NCI-H128 (cell line): ENCODE measurements around the gene JPT2.

Source experiments
- DNase-seq: peaks from one replicate; lab custom pipeline; 2025; ENCODE audit not compliant: unreplicated experiment; lab: John Stamatoyannopoulos, UW

Gene JPT2

GRCh38 chr16:1651094-1651973 is 26.7 kb upstream of the JPT2 start:
- no peak for DNase-seq

DNA sequence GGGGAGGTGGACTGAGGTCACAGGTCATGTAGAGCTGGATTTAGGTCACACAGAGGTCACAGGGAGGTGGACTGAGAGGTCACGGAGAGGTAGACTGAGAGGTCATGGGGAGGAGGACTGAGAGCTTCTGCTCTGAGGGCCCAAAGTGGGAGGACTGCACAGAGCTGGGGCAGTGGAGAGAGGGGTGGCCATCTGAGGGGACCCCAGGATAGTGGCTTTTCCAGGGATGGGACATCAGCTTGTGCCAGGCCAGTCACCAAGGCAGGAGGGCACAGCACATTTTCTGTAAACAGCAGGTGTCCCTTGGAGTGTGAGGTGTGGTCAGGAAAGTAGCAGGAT is 26.1 kb upstream of the JPT2 start:
- DNase-seq, result no peak

DNA sequence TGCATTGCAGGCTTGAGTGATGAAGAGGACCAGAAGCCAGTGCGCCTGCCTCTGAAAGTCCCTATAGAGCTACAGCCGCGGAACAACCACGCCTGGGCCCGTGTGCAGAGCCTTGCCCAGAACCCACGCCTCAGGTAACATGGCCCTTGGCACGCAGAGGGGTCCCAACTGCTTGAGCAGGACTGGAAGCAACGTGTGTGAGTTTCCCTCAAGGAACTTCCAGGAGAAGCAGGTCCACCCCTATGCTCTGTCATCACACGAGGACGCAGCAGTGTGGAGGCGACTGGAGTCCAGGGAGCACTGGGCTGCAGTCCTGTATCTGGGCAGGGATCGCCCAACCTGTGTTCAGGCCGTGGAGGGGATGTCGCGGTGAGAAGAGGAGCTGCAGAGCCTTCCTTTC is 25.1 kb upstream of the JPT2 start:
- DNase-seq, result no peak

DNA sequence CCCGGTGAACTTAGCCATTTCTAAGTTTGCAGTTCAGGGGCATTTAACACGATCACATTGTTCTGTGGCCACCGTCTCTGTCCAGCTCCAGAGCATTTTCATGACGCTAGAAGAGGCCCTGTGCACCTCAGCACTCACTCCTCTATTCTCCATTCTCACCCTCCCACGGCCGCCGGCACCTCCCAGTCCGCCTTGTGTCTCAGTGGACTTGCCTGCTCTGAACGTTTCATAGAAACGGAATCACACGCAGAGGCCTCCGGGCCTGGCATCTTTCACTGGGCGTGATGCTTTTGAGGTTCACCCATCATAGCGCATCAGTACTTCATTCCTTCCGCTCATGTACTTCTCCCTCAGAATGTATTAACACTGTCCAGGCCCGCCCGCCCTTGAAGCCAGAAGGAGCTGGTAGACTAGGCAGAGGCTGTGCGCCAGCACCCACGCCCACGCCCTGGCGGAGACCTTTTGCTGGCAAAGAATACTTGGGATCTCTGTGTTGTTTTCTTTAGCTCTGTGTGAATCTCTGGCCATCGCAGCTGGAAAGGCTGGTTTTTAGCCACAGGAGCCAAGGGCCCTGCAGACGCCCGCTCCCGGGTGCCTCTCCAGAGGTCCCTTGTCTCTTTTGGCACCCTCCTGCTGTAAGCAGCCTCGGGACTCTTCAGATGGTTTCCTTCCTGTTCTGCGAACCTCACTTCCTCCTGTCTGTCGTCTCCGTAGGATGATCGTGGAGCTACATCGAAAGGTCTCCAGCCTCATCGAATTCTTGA is 23.4 kb upstream of the JPT2 start:
- no peak for DNase-seq

GRCh38 chr16:1655269-1655807 is 22.7 kb upstream of the JPT2 start:
- no peak for DNase-seq

DNA sequence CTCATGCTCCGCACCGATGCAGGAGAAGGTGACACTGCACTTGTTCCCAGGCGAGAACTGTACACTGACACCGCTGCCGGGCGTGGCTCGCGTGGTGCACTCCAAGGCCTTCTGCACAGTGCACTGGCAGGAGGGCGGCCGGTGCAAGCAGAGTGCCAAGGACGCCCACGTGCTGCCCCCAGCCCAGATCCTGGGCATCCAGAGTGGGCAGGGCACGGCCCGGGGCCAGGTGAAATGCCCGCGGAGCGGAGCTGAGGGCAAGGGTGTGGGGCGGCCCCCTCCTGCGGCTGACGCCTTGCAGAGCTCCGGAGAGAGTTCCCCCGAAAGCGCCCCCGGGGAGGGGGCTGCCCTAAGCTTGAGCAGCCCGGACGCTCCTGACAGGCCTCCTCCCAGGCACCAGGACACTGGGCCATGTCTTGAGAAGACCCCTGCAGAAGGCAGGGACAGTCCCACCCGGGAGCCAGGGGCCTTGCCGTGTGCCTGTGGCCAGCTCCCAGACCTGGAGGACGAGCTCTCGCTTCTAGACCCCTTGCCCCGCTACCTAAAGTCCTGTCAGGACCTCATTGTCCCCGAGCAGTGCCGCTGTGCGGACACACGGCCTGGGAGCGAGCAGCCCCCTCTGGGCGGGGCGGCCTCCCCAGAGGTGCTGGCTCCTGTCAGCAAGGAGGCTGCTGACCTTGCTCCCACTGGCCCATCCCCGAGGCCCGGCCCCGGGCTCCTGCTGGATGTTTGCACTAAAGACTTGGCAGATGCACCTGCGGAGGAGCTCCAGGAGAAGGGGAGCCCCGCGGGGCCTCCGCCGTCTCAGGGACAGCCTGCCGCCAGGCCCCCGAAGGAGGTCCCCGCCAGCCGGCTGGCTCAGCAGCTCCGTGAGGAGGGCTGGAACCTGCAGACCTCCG is 21.9 kb upstream of the JPT2 start:
- DNase-seq, result no peak

DNA sequence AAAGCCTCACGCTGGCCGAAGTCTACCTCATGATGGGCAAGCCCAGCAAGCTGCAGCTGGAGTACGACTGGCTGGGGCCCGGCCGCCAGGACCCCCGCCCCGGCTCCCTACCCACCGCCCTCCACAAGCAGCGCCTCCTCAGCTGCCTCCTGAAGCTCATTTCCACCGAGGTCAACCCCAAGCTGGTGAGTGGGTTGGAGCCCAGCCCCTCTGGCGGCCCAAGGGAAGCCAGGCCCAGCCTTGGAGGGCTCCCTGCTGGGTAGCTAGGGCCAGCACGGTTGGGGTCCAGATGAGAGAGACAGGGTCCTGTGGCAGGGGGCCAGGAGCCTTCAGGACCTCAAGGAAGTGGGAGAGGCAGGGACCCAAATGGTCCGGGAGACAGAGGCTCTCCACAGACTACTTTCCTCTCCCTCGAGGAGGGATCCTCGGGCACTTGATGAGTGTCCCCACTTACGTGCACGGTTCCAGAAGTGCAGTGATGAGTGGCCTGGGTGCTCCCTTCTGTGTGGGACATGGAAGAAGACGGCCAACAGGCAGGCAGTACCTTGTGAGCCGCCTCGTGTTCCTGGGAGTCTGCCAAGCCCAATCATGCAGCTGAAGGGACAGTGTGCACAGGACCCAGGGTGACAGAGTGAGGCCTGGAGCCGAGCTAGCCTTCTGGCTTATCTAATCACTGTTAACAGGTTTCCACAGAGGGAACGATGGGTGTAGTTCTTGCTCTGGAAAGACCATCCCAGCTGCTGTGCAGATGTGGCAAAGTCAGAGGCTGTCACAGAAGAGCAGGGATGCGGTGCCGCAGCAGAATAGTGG is 21.1 kb upstream of the JPT2 start:
- no peak for DNase-seq

- no peak for DNase-seq
Measured at GRCh38 chr16:1657841-1658240, 20.2 kb upstream of the JPT2 start.

DNA sequence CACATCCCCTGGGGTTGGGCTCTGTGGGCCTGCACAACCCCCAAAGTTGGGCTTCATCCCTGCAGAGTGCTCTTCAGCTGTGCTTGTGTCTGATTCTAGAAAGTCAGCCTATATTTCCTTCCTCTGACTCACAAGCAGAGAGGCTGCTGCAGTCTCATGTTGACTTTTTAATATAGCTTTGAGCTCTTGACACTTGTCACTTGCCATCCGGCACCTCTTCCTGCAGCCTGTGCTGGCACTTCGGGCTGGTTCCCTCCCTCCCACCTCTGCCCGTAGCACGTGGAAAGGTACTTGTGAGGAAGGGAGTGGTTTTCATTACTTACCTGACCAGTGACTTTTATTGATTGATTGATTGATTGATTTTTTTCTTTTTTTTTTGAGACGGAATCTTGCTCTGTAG is 19.0 kb upstream of the JPT2 start:
- no peak for DNase-seq

DNA sequence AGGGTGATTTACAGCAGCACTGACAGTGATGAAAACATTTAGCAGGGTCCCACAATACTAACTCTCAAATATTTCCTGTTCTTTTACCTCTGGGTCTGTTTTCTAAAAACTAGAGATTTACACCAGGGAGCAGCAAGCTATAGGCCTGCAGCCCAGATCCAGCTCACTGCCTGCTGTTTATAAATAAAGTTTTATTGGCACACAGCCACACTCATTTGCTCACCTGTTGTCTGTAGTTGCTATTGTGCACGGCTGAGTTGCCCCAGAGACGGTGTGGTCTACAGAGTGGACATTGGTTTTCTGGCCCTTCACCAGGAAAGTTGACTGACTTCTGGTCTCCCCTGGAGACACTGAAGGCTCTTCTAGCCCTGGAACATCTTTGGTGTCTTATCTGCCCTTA is 16.3 kb upstream of the JPT2 start:
- no peak for DNase-seq

GRCh38 chr16:1662543-1662942 is 15.5 kb upstream of the JPT2 start:
- DNase-seq, result no peak

GRCh38 chr16:1665829-1666228 is 12.2 kb upstream of the JPT2 start:
- no peak for DNase-seq

GRCh38 chr16:1666316-1666715 is 11.8 kb upstream of the JPT2 start:
- no peak for DNase-seq

DNA sequence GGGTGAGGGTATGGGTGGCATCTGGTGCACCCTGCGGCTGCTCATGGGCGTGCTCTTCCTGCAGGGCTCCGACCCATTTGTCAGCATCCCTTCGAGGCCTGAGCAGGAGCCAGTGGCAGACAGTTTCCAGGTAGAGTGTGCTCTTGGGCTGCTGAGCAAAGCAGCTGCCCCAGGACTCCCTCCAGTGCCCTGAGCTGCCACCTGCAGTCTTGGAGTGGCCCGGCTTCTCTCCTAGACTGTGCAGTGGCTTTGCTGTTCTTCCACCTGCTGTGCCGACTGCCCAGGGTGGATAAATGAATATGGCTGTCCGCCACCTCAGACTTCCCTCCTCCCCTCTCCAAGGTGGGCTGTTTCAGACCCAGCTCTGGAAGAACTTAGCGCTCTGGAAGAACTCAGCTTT is 10.8 kb upstream of the JPT2 start:
- no peak for DNase-seq

DNA sequence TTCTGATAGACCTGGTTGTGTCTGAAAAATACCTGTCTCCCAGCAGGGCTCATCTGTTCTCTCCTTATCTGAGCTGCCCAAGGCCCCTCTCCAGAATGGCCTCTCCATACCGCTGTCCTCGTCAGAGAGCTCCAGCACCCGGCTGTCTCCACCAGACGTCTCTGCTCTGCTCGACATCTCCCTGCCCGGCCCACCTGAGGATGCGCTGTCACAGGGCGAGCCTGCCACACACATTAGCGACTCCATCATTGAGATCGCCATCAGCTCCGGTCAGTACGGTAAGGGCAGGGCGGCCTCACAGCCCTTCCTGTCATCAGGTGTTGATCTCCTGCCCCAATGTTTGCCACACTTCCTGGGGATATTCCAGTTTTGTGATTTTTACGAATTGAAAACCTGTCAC is 10.2 kb upstream of the JPT2 start:
- no peak for DNase-seq

GRCh38 chr16:1668612-1669319 is 9.3 kb upstream of the JPT2 start:
- no peak for DNase-seq

DNA sequence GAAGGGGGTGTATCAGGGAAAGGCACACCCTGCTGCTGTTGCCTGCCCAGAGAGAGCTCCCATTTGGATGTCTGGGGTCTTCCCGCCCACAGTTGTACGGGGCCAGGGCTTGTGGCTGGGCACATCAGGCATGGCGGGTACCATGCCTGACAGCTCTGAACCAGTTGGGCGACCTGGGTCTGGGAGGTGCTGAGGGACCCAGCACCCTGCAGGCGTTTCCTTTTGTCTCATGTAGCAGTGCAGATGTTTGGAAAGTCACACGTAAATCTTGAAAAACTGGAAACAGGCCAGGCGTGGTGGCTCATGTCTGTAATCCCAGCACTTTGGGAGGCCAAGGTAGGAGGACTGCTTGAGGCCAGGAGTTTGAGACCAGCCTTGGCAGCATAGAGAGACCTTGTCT is 8.4 kb upstream of the JPT2 start:
- no peak for DNase-seq

DNA sequence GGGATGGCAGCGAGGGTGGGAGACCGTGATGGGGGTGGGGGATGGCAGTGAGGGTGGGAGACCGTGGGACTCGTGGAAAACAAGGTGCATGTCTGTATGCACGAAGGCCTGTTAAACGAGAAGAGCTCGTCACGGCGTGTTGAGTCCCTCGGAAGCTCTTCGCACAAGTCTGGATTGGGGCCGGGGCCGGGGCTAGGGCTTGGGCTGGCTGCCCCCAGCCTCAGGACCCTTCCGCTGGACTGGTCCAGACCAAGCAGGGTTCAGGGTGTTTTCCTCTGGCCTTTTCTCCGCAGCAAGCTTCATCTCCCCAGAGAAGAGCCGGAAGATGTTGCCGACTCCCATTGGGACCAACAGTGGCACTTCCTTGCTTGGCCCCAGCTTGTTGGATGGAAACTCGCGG is 7.7 kb upstream of the JPT2 start:
- no peak for DNase-seq

DNA sequence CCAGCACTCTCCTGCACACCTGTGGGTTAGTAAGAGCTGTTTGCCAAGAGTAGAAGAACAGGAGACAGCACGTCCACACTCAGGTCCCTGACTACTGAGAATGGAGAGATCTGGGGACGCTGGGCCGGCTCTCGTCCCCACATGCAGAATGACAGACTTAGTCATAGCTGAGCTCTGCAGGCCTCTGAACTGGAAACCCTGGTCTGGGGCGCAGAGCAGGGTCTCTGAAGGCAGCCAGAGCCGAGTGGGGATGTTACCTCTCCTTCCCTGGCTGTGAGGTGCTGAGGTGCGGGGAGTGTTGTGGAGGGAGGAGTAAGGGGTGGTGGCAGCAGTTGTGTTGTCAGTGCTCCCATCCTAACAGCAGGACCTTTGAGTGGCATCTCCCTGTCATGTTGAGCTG is 7.2 kb upstream of the JPT2 start:
- DNase-seq, result no peak
